Omental fat pad (tissue), 4 donors: ENCODE results near the gene KRR1. TPM values are rescaled to one million over a fixed set of nuclear protein-coding genes. Genes with fewer than 3 reads are reported as not detected.

Experiments
- ATAC-seq: fragments of 150-250 bp; one replicate; pipeline ENCODE4 v1.9.1; 2016; ENCODE audit warnings: mild to moderate bottlenecking, moderate library complexity; ENCODE audit not compliant: low FRiP score
- DNase-seq: peaks from one replicate; pipeline ENCODE4 v3.0.0-alpha.2; 2019; ENCODE audit warnings: low spot score
- total RNA-seq, 4 donors: library from RNA; depleted of rRNA; stranded (reverse); fragments of >200 nt; gene quantifications; one replicate each; pipeline ENCODE4 v1.1.0, GENCODE V29; 2016
- TF ChIP-seq, protein P1 (sequence below), 3 donors: fragments of 450-650 bp; IDR thresholded peaks; one replicate each; pipeline ENCODE4 v1.5.1; 2016 to 2017; ENCODE audit warnings: antibody characterized with exemption in 3 of 3, mild to moderate bottlenecking in 3 of 3, moderate library complexity in 2 of 3

KRR1 gene
- total RNA-seq, 4 donors from 2014 or later: 28.8 to 39.9 (median 34.3) TPM

DNA sequence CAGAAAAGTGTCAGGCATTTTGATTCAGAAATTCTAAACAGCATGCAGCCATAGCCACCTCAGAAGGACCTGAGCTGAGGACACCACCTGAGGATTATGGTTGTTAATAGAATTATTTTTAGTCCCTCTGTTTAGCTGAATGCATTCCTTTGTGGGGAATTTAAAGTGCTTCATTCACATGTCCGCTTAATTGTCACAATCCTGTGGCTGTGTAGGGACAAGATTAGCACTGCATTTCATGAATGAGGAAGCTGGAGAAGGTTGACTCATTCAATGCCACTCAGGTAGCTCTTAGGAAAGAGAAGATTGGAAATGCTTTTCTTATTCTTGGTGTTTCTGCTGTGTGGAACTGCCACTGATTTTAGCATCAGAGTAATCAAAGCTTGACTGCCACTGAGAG, 42.0 kb upstream of the KRR1 start:
- no peak for DNase-seq
- ATAC-seq: peak; percentile 28
- TF ChIP-seq, protein P1, sequence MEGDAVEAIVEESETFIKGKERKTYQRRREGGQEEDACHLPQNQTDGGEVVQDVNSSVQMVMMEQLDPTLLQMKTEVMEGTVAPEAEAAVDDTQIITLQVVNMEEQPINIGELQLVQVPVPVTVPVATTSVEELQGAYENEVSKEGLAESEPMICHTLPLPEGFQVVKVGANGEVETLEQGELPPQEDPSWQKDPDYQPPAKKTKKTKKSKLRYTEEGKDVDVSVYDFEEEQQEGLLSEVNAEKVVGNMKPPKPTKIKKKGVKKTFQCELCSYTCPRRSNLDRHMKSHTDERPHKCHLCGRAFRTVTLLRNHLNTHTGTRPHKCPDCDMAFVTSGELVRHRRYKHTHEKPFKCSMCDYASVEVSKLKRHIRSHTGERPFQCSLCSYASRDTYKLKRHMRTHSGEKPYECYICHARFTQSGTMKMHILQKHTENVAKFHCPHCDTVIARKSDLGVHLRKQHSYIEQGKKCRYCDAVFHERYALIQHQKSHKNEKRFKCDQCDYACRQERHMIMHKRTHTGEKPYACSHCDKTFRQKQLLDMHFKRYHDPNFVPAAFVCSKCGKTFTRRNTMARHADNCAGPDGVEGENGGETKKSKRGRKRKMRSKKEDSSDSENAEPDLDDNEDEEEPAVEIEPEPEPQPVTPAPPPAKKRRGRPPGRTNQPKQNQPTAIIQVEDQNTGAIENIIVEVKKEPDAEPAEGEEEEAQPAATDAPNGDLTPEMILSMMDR (IDR thresholded peaks at IDR 0.05): no peak

DNA sequence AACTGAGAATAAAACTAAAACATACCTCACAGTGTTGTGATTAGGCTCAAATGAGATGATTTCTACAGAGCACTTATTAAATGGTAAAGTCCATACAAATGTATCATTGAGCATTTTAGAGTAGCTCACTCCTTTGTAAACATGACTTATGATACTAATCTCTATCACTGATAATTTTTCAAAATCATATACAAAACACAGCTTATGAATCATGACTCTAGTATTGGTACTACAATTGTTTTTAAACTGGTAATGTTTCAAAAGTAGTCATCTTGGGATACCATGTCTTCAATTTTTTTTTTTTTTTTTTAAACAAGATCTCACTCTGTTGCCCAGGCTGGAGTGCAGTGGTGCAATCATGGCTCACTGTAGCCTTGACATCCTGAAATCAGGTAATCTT, 40.1 kb upstream of the KRR1 start:
- ATAC-seq: no peak
- TF ChIP-seq, protein P1 (IDR thresholded peaks at IDR 0.05): no peak
- DNase-seq: no peak

DNA sequence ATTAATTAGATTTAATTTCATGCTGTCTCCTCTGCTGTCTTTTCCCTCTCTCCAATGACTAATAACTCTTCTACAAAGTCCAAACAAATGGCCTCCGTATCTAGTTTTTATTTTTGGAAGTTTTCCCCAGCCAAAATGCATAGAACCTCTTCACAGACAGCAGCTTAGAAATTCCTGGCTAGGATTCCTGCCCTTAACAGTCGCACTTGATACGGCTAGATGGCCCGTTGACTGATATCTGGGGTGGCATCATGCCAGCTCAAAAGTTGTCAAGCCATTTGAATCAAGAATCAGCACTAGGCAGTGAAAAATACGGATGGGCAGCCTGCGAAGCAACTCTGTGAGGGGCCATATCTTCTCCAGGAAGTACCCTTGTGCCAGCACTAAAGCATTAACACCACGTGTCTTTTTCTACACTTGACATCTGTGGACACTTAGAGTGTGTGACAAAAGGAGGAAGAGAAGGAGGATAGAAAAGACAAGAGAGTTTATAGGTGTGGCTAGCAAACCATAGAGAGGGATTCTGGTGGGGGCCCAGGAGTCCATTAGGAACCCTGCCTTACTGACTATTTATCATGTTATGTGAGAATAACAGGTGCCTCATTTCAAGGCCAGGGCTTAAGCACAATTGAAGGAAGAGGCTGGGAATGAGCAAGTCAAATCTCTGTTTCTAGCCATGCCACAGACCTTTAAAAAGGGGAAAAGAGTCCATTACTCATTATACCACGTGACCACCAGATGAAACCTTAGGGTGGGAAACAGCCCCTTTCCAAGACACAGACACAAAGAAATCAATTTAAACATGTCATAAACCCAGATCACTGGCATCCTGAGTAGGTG, 39.2 kb upstream of the KRR1 start:
- DNase-seq (no peak), ATAC-seq (no peak)
- TF ChIP-seq, protein P1 (IDR thresholded peaks at IDR 0.05): no peak

DNA sequence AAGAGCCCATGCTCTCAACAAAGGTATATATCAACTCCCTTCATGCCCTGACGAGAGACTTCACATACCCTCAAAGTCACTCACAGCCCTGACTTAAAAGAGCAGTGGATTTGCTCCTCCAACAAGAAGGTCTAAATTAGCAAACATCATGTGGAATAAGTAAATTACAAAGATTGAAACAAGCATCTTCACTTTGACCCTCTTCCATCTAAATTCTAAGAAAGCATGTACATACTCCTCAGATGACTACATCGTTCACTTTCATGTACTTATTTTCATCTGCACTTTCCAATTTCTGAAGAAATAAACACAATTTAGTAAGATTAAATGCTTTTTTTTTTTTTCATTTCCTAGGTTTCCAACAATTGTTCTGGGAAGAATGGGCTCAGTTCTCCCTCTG, 38.6 kb upstream of the KRR1 start:
- no peak for ATAC-seq
- TF ChIP-seq, protein P1 (IDR thresholded peaks at IDR 0.05): no peak
- no peak for DNase-seq

DNA sequence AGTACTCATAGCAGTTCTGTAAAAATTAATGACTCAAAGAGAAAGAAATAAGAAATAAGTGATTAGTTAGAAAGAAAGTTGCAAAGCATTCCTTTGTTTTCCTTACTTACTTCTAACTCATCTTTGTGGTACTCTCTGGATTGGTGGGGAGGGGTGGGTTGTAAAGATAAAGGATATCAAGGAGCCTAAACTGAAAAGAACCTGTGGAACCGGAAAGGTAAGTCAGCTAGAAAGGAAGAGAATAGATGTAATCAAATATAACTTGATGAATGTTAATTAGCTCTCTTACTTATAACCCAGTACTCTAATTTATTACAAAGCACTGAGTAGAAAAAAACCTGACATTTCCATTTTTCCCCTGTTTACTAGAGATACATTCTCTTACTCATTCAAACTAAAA, 37.5 kb upstream of the KRR1 start:
- ATAC-seq: no peak
- TF ChIP-seq, protein P1 (IDR thresholded peaks at IDR 0.05): no peak

DNA sequence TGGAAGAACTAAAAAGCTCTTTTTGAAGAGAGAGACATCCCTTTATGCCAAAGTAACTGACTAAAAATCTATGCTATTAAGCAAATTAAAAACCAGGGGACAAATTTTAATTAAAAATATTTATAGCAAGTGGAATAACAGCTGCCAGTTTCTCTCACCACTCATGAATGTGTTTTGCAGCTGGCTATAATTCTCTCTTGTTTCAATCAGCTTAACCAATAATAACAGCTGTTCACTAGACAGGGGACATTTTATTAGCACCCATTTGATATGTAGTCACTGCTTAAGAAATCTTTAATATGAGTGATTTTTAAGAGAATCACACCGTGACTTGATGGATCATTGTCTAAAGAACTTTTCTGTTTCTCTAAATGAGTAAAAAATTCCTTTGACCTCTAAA, 34.2 kb upstream of the KRR1 start:
- TF ChIP-seq, protein P1 (IDR thresholded peaks at IDR 0.05): no peak
- no peak for ATAC-seq
- no peak for DNase-seq

More for the DNA sequence above, 37.5 kb upstream of the KRR1 start:
- no peak for DNase-seq

DNA sequence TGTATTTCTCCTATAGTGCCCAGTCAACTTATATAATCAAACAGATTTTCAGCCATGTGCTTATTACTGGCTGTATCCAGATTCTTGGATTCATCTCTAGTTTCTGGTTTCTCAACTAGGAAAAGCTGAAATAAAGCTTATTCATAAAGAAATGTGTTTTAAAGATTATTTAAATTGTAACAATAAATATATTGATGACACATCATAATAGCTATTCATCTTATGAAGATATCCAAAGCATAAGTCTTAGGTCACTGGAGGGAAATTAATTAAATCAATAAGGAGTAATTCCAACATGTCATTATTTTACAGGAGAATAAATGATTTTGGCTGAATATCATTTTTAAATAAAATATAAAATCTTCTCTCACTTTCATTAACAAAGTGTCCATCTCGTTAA, 32.1 kb upstream of the KRR1 start:
- TF ChIP-seq, protein P1 (IDR thresholded peaks at IDR 0.05): no peak

More for the DNA sequence above, 32.1 kb upstream of the KRR1 start:
- no peak for DNase-seq
- ATAC-seq: no peak
